NB4 (cell line): ENCODE results near the gene CLDN2.

Experiments used
- CTCF ChIP-seq: IDR thresholded peaks from one replicate; pipeline ENCODE4 v1.5.1; 2012; ENCODE audit warnings: low read depth, low read length
- MAX ChIP-seq: IDR thresholded peaks from 2 replicates; pipeline ENCODE4 v1.6.1; 2011; ENCODE audit warnings: low read depth, low read length
- MYC ChIP-seq: IDR thresholded peaks from 2 replicates; pipeline ENCODE4 v1.6.1; 2011; ENCODE audit warnings: low read depth, low read length
- POLR2A ChIP-seq: IDR thresholded peaks from 2 replicates; pipeline ENCODE4 v1.6.1; 2011; ENCODE audit warnings: mild to moderate bottlenecking; ENCODE audit not compliant: insufficient read length; ENCODE audit errors: extremely low read depth

DNA sequence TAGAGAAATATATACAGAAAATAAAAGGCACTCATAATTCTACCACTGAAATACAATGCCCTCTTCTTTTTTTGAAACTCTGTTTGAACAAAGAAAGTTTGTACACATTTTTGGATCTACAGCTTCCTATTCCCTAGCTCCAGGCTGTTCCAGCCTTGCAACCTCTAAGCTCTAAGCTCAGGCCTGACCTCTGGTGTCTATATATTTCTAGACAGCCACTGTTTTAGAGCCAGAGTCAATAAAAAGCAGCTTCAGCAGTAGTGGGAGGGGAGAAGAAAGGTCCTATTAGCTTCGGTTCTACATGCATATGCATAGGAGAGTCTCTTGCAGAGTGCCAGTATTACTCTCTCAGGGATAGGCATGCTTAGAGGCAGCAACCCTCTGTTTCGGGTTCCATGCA, 39.7 kb downstream of the CLDN2 start:
- TF ChIP-seq CTCF (no peak), MAX (no peak), POLR2A (no peak), MYC (no peak)
